SU-DHL-6 (cell line): ENCODE data around the gene GON4L.
"Not testable (repeated sequence)": the region's sequence is repeated elsewhere in the genome, so short reads cannot be mapped to it uniquely, and the experiment has no call there.

Experiments
- H2AFZ ChIP-seq: fragments of 200-600 bp; sonication (generic); 2 replicates; pipeline ENCODE4 v1.6.1; 2014; ENCODE audit warnings: low read depth, mild to moderate bottlenecking, moderate library complexity, mixed read lengths, antibody characterized with exemption, low read length; ENCODE audit not compliant: severe bottlenecking
- H3F3A ChIP-seq: fragments of 200-600 bp; shearing (Covaris generic); 2 replicates; pipeline ENCODE4 v1.6.0; 2016; ENCODE audit warnings: antibody characterized with exemption, mild to moderate bottlenecking; ENCODE audit not compliant: insufficient read depth
- H3K27ac ChIP-seq: fragments of 200-600 bp; sonication (generic); 2 replicates; pipeline ENCODE4 v1.5.1; 2016; ENCODE audit warnings: low read depth, mild to moderate bottlenecking, low read length, moderate library complexity, mixed read lengths
- H3K27me3 ChIP-seq: fragments of 200-600 bp; sonication (generic), shearing (Covaris generic); 2 replicates; pipeline ENCODE4 v1.6.0; 2014; ENCODE audit warnings: mild to moderate bottlenecking, low read length
- H3K36me3 ChIP-seq: fragments of 200-600 bp; sonication (generic); 2 replicates; pipeline ENCODE4 v1.6.1; 2014; ENCODE audit warnings: mild to moderate bottlenecking, low read length, mixed read lengths
- H3K4me2 ChIP-seq: fragments of 300-600, 200-600 bp; shearing (Covaris generic), sonication (generic); 2 replicates; pipeline ENCODE4 v1.6.0; 2014; ENCODE audit warnings: low read length, low read depth, mild to moderate bottlenecking; ENCODE audit not compliant: poor library complexity, severe bottlenecking
- H3K4me3 ChIP-seq: fragments of 200-600 bp; sonication (generic); 2 replicates; pipeline ENCODE4 v1.5.1; 2014; ENCODE audit warnings: antibody characterized with exemption, low read length, mild to moderate bottlenecking, mixed read lengths; ENCODE audit not compliant: insufficient read depth, poor library complexity, severe bottlenecking
- H3K79me2 ChIP-seq: fragments of 200-600 bp; sonication (generic); 2 replicates; pipeline ENCODE4 v1.6.1; 2014; ENCODE audit warnings: mild to moderate bottlenecking, low read length, moderate library complexity; ENCODE audit not compliant: insufficient read depth
- H3K9ac ChIP-seq: fragments of 200-600 bp; sonication (generic); 2 replicates; pipeline ENCODE4 v1.7.0; 2014; ENCODE audit warnings: mild to moderate bottlenecking, low read length
- H3K9me2 ChIP-seq: fragments of 200-600 bp; sonication (generic); replicated peaks from 2 replicates; pipeline ENCODE4 v1.6.1; 2014; ENCODE audit warnings: low read length; ENCODE audit not compliant: insufficient read depth
- H3K9me3 ChIP-seq: fragments of 200-600 bp; sonication (generic); 2 replicates; pipeline ENCODE4 v1.6.1; 2014; ENCODE audit warnings: low read length, mixed read lengths; ENCODE audit not compliant: insufficient read depth
- H4K20me1 ChIP-seq: fragments of 200-600 bp; sonication (generic); 2 replicates; pipeline ENCODE4 v1.6.1; 2014; ENCODE audit warnings: low read depth, mild to moderate bottlenecking, antibody characterized with exemption, low read length, moderate library complexity, mixed read lengths
- EZH2phosphoT487 ChIP-seq: fragments of 200-600 bp; sonication (generic), shearing (Covaris generic); conservative IDR thresholded peaks from 2 replicates; pipeline ENCODE4 v1.6.1; 2018; ENCODE audit warnings: mild to moderate bottlenecking, antibody characterized with exemption, low read length, moderate library complexity, mixed read lengths
- TF ChIP-seq, protein P1 (sequence below): fragments of 200-600 bp; sonication (generic); IDR thresholded peaks from one replicate; pipeline ENCODE4 v1.5.1; 2017; ENCODE audit warnings: antibody characterized with exemption, mild to moderate bottlenecking, low read length, moderate library complexity; ENCODE audit not compliant: insufficient read depth, poor library complexity, severe bottlenecking

The GON4L gene

DNA sequence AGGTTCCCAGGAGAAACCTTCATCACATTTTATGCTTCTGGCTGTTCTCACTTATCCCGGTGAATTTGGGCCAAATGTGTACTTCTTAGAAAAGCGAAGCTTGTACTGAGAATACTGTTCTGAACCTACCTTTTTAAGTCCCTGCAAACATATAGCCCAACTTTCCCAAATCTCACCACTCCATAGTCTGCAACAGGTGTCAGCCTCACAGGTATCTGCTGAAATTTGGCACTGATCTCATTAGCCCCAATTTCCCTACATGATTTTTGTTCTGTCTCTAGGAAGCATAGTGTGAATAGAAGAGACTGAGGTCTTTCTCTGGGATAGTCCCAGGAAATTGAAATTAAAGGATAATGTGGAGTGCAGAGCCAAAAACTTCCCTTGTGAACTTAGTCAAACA is 42.7 kb upstream of the GON4L start:
- TF ChIP-seq, protein P1, sequence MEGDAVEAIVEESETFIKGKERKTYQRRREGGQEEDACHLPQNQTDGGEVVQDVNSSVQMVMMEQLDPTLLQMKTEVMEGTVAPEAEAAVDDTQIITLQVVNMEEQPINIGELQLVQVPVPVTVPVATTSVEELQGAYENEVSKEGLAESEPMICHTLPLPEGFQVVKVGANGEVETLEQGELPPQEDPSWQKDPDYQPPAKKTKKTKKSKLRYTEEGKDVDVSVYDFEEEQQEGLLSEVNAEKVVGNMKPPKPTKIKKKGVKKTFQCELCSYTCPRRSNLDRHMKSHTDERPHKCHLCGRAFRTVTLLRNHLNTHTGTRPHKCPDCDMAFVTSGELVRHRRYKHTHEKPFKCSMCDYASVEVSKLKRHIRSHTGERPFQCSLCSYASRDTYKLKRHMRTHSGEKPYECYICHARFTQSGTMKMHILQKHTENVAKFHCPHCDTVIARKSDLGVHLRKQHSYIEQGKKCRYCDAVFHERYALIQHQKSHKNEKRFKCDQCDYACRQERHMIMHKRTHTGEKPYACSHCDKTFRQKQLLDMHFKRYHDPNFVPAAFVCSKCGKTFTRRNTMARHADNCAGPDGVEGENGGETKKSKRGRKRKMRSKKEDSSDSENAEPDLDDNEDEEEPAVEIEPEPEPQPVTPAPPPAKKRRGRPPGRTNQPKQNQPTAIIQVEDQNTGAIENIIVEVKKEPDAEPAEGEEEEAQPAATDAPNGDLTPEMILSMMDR = no peak
- TF ChIP-seq EZH2phosphoT487 = no peak
- Histone ChIP-seq H3K36me3 (peaks cover 28% of the 10 kb centered on the region), H3K27ac (no peak overlapping the region)

DNA sequence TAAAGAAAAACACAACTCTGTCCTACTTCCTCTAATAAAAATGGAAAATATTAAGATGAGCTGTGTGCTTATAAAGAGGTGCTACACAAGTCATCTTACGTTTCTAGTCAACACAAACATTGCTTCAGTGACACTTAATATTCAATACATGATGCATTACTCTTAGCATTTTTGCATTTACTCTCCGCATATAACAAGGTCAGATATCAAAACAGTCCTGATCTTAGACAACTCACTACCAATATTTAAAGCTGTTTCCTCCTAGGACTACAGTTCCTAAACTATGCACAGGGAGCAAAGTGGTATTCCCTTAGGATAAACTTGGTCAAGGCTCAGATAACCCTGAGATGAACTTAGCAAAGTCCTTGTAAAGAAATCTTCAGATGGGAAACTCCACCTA is 41.9 kb upstream of the GON4L start:
- Histone ChIP-seq H3K9me3 (no peaks in the 10 kb centered on the region), H3K4me3 (no peak overlapping the region), H3K9ac (no peak overlapping the region), H3F3A (no peaks in the 10 kb centered on the region), H3K79me2 (no peaks in the 10 kb centered on the region), H2AFZ (no peak overlapping the region), H4K20me1 (no peaks in the 10 kb centered on the region), H3K27ac (no peak overlapping the region), H3K36me3 (peaks cover 25% of the 10 kb centered on the region), H3K4me2 (no peak overlapping the region), H3K9me2 (no peaks in the 10 kb centered on the region), H3K27me3 (no peaks in the 10 kb centered on the region)
- TF ChIP-seq EZH2phosphoT487 = no peak
- TF ChIP-seq, protein P1 = no peak

More for the DNA sequence above, 42.7 kb upstream of the GON4L start:
- H3K4me2 ChIP-seq = no peak overlapping the region
- no peaks in the 10 kb centered on the region for H3K27me3 ChIP-seq
- no peak overlapping the region for H2AFZ ChIP-seq
- H3K4me3 ChIP-seq = no peak overlapping the region
- H3K9me2 ChIP-seq = no peaks in the 10 kb centered on the region
- no peaks in the 10 kb centered on the region for H3F3A ChIP-seq
- no peaks in the 10 kb centered on the region for H3K9me3 ChIP-seq
- H3K9ac ChIP-seq = no peak overlapping the region
- no peaks in the 10 kb centered on the region for H4K20me1 ChIP-seq
- no peaks in the 10 kb centered on the region for H3K79me2 ChIP-seq

DNA sequence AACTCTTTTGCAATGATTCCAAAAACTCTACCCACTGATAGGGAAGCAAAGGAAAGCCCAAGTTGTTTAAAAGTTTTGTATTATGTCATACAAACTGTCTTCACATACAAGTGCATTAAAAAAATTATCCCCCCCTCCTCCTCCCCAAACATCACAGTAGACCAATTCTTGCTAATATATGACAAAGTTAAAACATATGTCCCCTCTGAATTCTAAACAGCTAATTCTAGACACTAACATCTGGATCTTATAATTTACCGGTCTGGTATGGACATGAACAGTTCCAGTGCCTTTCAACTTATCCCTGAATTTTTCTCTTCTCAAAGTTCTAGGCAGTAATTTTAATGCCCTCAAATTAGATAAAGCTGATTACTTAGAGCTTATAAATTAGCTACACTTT is 40.7 kb upstream of the GON4L start:
- Histone ChIP-seq H3K27ac (no peak overlapping the region), H3K27me3 (no peaks in the 10 kb centered on the region), H3K9me3 (no peaks in the 10 kb centered on the region), H3K9ac (no peak overlapping the region), H3K9me2 (no peaks in the 10 kb centered on the region), H3K4me3 (no peak overlapping the region), H3K79me2 (no peaks in the 10 kb centered on the region), H3K36me3 (peaks cover 23% of the 10 kb centered on the region), H3F3A (0 out of 2 replicates have a peak, but pooled peaks cover 5% of the 10 kb centered on the region), H4K20me1 (no peaks in the 10 kb centered on the region), H2AFZ (no peak overlapping the region), H3K4me2 (no peak overlapping the region)
- no peak for TF ChIP-seq EZH2phosphoT487
- TF ChIP-seq, protein P1 = no peak

DNA sequence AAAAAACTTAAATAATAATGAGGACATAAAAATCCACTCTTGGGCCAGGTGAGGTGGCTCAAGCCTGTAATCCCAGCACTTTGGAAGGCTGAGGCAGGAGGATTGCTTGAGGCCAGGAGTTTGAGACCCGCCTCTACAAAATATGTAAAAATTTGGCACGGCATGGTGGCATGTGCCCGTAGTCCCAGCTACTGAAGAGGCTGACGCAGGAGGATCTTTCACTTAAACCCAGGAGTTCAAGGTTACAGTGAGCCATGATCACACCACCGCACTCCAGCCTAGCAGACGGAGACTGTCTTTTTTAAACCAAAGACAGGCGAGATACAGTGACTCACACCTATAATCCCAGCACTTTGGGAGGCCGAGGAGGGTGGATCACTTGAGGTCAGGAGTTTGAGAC is 39.5 kb upstream of the GON4L start:
- H4K20me1 ChIP-seq, H3K4me3 ChIP-seq, H3F3A ChIP-seq, H3K4me2 ChIP-seq, H3K27me3 ChIP-seq, H2AFZ ChIP-seq, H3K79me2 ChIP-seq, H3K9ac ChIP-seq, H3K9me3 ChIP-seq, H3K9me2 ChIP-seq, H3K27ac ChIP-seq: not testable (repeated sequence)
- H3K36me3 ChIP-seq = peaks cover 23% of the 10 kb centered on the region

DNA sequence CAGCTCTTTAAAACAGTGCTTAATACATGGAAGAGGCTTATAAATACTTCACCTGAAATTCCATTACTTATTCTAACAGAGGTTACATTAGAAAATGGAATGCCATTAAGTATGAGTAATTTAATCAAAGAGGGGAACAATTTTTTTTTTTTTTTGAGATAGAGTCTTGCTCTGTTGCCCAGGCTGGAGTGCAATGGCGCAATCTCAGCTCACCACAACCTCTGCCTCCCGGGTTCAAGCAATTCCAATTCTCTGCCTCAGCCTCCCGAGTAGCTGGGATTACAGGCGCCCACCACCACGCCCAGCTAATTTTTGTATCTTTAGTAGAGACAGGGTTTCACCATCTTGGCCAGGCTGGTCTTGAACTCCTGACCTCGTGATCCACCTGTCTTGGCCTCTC is 38.6 kb upstream of the GON4L start:
- not testable (repeated sequence) for H3K27me3 ChIP-seq, H3K9me2 ChIP-seq, H3K4me3 ChIP-seq, H3K27ac ChIP-seq, H2AFZ ChIP-seq, H4K20me1 ChIP-seq, H3F3A ChIP-seq, H3K4me2 ChIP-seq, H3K79me2 ChIP-seq, H3K9ac ChIP-seq, H3K9me3 ChIP-seq
- peaks cover 20% of the 10 kb centered on the region for H3K36me3 ChIP-seq
